GM18505 (cell line): Measurements from ENCODE around the gene LPP.

Experiments used
- ATAC-seq: cut with Tn5 transposase; IDR thresholded peaks from one replicate; pipeline ENCODE4 v1.9.1; 2021; ENCODE audit not compliant: unreplicated experiment
- POLR2A ChIP-seq: IDR thresholded peaks from 4 replicates; pipeline ENCODE4 v1.6.1; 2011; ENCODE audit warnings: borderline replicate concordance; ENCODE audit not compliant: insufficient read depth, insufficient read length; ENCODE audit errors: extremely low read depth

LPP gene

DNA sequence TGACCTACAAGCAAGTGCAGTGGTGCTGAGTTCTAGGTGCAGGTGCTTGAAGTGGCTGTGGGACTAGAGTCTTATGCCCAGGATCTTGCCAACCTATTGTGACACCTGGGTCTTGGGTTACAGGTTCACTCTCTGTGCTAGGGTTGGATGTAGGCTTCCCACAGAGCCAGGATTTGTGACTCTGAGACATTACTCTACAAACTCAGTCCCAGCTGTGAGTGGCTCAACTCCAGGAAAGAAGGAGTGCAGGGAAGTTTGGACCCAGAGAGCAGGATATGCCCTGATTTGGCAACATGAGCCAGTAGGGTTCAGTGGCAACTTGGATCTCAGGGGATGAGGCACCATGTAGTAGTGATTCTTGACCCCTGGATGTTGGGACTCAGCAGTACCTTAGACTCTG lies 182.2 kb downstream of the LPP start:
- no peak for ATAC-seq
- TF ChIP-seq POLR2A, result no peak

DNA sequence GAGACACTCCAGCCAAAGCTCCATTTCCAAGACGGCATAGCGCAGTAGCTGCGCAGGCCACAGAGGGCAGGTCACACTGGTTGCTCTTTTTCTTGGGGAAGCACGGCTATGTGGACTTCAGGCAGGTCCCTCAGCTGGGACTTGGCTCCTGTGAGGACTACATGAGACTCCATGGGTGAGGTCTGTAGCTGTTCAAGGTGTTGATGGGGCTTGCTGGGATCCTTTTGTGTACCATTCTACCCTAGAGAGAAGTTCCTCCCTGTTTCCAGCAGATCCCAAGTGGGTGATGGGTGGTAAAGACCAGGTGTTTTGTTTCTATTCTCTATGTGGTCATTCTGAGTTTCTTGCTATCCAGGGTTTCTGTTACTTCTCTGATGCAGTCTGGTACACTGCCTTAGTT lies 183.3 kb downstream of the LPP start:
- no peak for ATAC-seq
- no peak for TF ChIP-seq POLR2A

DNA sequence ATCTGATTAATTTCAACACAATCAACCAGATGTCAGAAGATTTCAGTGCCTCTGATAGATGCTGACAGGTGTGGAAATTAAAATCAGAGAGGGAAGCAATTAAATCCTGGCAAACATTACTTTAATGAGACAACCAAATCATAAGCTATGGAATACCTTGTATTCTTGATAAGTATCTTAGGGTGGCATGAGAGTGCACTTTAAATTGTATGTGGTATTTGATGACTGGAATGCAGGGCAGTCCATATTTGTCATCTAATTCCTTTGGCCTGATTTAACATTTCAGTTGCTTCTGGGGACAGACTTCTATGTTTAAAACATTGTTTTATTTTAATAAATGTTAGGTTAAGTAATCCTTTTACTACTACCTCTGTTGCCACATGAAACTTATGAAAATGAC lies 184.1 kb downstream of the LPP start:
- TF ChIP-seq POLR2A, result no peak
- ATAC-seq, result no peak

DNA sequence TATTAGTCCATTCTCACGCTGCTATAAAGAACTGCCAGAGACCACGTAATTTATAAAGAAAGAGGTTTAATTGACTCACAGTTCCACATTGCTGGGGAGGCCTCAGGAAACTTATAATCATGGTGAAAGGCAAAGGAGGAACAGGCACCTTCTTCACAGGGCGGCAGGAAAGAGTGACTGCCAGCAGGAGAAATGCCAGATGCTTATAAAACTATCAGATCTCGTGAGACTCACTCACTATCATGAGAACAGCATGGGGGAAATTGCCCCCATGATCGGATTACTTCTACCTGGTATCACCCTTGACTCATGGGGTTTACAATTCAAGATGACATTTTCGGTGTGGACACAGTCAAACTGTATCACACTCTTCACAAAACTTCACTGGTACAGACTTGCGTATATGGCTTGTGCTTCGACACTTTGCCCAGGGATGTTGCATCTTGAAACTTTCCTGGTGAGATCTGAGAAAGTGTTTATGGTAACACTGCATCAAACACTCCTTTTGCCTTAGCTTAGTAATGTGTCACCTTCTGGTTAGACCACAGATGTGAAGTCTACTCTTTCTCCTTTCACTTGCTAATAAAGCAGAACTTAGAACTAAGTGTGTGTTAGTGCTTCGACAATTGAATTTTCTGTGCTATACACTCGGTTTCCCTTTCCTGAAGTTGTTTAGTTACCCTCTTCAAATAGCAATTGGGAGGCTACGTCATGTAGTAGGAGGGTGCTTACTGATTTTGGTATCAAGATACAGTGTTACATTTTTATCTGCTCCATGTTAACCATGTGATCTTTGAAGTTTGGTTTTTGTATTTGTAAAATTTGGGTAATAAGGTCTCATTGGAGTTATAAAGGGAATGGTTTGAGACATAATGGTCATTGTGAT lies 185.7 kb downstream of the LPP start:
- no peak for TF ChIP-seq POLR2A
- peak; percentile 72 for ATAC-seq

DNA sequence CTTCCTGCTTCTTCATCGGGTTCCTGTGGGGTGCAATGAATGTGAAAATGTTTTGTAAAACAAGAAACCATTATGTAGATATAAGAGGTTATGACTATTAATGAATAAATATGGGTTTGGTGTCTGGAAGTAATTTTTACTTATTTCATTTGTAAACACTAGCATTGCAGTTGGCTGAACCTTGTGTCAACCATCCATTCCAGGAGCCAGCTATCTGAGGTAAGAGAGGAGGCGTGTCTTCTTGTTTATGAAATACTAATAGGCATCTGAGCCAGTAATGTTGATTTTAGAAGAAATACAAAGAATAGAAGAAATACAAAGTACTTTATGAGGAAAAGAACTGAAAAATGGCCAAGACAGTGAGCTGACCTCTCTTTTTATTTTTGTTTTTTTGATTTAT lies 187.5 kb downstream of the LPP start:
- no peak for ATAC-seq
- no peak for TF ChIP-seq POLR2A

DNA sequence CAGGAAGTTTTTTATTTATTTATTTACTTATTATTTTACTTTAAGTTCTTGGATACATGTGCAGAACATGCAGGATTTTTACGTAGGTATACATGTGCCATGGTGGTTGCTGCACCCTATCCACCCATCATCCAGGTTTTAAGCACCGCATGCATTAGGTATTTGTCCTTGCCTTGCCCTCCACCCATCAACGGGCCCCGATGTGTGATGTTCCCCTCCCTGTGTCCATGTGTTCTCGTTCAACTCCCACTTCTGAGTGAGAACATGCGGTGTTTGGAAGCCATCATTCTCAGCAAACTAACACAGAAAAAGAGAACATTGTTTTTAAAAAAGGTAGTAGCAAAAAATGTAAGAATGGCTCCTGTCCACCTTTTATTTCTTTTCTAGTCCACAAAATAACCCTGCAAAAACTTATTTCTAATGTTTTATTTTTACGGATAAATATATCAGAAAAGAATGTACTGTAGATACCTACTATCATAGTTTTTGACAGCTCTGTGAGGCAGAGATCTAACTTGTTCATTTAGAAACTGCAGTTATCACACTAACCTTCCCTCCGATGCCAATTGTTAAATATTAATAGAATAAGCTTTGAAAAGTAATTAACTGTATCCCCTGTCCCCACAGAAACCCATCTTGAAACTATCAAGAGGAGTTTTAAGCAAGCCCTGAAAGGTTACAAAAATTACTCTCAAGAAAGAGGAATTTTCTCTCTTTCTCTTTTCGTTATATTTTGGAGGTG lies 189.2 kb downstream of the LPP start:
- TF ChIP-seq POLR2A, result no peak
- ATAC-seq, result no peak

DNA sequence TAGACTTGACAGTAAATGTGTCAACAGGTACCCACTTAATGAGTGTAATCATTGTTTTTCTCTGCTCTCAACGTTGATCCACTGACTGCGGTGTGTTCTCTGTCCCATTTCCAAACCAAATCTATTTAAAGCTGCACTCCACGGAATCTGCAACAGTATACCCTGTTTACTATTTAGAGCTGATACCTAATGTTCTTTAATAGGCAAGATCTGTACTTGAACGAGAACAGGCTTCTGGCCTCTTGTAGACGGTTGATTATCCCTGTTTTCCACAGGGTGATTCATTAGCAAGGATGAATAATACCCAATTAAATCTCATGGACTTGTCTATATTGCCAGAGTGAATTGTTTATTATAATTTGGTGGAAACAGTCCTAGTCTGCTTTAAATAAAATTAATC lies 189.9 kb downstream of the LPP start:
- no peak for ATAC-seq
- TF ChIP-seq POLR2A, result no peak

DNA sequence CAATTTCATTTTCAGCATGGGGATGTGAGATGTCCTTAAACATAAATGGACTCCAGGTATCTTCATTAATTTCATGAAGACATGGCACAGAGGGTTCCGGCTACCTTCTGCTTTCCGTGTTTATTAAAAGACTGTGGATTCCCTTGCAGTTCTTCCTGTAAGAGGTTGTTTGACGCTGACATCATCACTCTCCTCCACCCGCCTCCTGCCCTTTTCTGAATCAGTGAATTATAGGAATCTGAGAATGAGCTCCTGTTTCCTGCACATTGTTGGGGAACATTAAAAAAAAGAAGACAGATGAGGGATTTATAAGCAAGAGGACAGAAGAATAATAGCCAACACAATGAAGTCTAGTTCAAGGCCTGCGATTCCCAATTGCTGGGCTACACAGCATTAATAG lies 191.3 kb downstream of the LPP start:
- no peak for ATAC-seq
- TF ChIP-seq POLR2A, result no peak

DNA sequence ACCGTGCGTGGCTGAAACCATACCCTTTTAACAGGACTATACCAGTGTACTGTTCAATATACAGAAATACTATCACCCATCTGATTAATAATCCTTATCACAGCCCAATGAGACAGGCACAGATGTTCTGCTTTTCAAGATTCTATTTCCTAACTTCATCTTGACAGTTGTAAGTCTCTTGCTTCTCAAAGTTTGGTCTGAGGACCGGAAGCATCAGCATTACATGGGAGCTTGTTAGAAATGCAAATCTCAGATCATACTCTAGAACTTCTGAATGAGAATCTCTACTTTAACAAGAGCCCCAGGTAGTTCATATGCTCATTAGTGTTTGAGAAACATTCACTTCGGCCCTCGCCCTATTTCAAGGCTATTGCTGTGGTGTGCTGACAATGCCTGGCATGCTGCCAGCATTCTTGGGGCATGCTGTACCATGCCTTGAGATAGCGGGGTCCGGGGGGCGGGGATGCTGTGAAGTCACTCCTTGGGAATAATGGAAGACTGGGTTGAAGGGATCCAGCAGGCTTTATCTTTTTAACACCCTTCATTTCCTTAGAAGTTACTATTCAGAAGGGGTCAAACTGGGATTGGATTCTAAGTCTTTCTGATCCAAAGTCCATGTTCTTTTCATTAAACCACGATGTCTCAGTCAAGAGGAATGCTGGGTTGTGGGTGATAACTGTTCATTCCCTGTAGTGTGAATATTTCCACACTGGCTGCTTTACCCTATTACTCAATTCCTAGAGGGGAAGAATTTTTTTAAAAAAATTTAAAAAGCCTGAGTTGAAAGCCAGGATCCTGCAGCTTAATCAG lies 194.7 kb downstream of the LPP start:
- ATAC-seq, result no peak
- no peak for TF ChIP-seq POLR2A

DNA sequence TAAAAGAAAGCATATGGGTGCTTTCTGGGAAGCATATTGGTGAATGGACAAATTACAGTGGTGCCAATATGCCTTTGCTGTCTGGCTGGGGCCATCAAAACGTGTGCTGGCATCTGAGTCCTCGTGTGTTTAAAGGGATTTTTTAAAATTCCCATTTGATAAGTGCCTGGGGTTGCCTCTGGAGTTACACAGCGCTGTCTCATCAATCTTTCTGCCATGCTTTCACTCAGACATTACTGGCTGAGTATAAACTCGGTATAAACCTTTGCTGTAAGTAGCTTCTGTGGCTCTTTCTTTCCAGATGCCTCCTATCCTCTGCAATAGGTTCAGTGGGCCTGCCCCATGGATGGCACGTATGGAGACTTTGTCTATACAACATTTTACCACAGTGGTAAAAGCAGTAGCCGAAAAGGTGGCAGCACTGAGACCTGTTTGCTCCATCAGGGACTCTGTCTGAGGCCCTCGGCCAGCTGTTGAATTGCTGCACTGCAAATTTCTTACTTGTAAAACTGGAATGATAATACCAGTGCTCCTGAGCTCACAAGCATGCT lies 195.5 kb downstream of the LPP start:
- TF ChIP-seq POLR2A, result no peak
- no peak for ATAC-seq

DNA sequence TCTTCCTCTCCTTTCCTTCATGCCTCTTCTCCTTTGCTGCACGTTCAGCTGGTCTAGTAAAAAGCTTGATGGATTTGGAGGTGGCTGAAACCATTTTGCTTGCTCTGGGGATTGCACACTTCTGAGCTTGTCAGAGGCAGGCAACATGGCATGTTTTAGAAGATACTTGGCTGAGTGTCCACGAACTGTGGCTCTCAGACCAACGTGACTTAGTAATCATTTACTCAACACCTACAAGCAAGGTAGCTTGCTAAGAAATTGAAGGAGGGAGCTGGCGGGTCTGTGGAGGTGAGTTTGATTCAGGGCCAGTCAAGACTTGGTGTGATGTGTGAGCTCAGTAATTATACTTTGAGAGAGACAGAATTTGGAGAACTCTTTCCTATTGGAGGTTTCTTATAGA lies 196.0 kb downstream of the LPP start:
- TF ChIP-seq POLR2A, result no peak
- ATAC-seq, result no peak

DNA sequence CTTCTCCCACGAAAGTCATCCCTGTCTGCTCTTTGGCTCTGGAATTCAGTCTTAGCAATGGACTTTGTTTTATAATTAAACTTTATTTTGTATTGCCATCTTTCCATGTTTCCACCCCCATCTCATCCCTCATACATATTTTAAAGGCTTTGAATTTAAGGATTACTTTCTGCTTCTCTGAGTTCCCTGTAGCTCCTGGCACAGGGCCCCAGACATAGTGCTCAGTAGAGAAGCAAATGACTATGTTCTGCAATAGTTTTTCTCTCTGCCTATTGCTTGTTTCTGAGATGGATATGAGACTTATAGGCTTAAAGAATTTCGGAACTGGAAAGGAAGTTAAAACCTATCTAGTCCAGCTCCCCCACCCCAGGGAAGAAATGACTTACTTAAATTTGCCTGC lies 197.0 kb downstream of the LPP start:
- no peak for TF ChIP-seq POLR2A
- ATAC-seq, result no peak

DNA sequence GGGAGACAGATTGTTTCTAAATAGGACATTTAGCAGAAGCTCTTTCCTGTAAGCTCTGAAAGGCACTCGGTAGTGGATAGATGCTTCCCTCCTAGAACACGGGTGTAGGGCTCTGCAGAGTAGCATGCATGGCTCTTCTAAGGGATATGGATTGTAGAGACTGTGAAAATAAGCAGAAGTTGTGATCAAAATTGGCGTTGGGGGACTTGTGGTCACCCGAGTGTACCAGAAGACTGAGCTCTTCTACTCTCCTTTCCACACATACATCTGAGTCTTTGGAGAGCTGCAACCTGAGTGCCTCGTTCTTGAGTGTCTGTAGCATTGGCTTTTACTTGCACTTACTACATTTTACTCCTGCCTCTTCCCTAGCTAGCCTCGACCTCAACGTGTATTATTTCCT lies 197.7 kb downstream of the LPP start:
- ATAC-seq, result no peak
- no peak for TF ChIP-seq POLR2A
